Brain microvascular endothelial cell (primary cell): Measurements from ENCODE around the gene R3HDM2.

Experiments
- DNase-seq: peaks from one replicate; pipeline ENCODE4 v3.0.0-alpha.2; 2020
- H3K27ac ChIP-seq: fragments of 250-450 bp; sonication (Bioruptor Pico); 2 replicates; pipeline ENCODE4 v1.5.1; 2020; ENCODE audit warnings: mild to moderate bottlenecking, moderate library complexity
- H3K27me3 ChIP-seq: fragments of 250-450 bp; sonication (Bioruptor Pico); replicated peaks from 2 replicates; pipeline ENCODE4 v1.5.1; 2020; ENCODE audit warnings: mild to moderate bottlenecking
- H3K36me3 ChIP-seq: fragments of 250-450 bp; sonication (Bioruptor Pico); replicated peaks from 2 replicates; pipeline ENCODE4 v1.5.1; 2020; ENCODE audit warnings: mild to moderate bottlenecking
- H3K4me3 ChIP-seq: 2 replicates; pipeline ENCODE4 v1.5.1; 2011; ENCODE audit warnings: low read depth, mild to moderate bottlenecking, control low read depth, low read length, moderate library complexity
- in situ Hi-C: cut with HindIII; loops from 2 replicates; pipeline ENCODE4 v1.10.0; 2017; ENCODE audit warnings: low sequenced_read_pairs, low pct_ligation_motif_present
- TF ChIP-seq, protein P1 (sequence below): IDR thresholded peaks from 2 replicates; pipeline ENCODE4 v1.5.1; 2011; ENCODE audit warnings: low read depth, mild to moderate bottlenecking, moderate library complexity, low read length, control low read depth, inconsistent platforms; ENCODE audit errors: missing control alignments

R3HDM2 gene

DNA sequence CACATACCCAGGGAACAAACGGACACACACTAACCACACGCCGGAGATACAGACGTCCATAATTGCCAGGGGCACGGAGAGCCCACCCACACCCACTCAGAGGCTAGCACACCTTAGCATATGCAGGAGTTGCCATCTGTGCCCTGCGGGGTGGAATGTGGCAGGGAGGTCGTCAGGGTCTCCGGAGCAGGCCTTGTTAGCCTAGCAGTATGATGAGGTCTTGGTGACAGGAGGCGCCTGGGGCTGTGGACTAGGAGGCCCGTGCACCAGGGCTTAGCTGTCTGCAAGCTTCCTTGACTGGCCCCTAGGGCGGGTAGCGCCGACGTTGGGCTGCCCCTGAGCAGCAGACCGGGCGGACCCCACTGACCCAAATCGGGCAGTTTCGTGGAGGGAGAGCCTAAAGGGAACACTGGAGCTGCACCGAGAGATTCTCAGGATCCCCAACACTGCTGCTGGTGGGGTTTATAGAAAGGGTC, 189.9 kb downstream of the R3HDM2 start:
- TF ChIP-seq, protein P1, sequence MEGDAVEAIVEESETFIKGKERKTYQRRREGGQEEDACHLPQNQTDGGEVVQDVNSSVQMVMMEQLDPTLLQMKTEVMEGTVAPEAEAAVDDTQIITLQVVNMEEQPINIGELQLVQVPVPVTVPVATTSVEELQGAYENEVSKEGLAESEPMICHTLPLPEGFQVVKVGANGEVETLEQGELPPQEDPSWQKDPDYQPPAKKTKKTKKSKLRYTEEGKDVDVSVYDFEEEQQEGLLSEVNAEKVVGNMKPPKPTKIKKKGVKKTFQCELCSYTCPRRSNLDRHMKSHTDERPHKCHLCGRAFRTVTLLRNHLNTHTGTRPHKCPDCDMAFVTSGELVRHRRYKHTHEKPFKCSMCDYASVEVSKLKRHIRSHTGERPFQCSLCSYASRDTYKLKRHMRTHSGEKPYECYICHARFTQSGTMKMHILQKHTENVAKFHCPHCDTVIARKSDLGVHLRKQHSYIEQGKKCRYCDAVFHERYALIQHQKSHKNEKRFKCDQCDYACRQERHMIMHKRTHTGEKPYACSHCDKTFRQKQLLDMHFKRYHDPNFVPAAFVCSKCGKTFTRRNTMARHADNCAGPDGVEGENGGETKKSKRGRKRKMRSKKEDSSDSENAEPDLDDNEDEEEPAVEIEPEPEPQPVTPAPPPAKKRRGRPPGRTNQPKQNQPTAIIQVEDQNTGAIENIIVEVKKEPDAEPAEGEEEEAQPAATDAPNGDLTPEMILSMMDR, result no peak
- Histone ChIP-seq H3K36me3 (no peaks in the 10 kb centered on the region), H3K27ac (no peak overlapping the region), H3K4me3 (peak overlapping the region; percentile 58), H3K27me3 (peaks cover 20% of the 10 kb centered on the region)
- in situ Hi-C loops, result no loop called here
- no peak for DNase-seq

DNA sequence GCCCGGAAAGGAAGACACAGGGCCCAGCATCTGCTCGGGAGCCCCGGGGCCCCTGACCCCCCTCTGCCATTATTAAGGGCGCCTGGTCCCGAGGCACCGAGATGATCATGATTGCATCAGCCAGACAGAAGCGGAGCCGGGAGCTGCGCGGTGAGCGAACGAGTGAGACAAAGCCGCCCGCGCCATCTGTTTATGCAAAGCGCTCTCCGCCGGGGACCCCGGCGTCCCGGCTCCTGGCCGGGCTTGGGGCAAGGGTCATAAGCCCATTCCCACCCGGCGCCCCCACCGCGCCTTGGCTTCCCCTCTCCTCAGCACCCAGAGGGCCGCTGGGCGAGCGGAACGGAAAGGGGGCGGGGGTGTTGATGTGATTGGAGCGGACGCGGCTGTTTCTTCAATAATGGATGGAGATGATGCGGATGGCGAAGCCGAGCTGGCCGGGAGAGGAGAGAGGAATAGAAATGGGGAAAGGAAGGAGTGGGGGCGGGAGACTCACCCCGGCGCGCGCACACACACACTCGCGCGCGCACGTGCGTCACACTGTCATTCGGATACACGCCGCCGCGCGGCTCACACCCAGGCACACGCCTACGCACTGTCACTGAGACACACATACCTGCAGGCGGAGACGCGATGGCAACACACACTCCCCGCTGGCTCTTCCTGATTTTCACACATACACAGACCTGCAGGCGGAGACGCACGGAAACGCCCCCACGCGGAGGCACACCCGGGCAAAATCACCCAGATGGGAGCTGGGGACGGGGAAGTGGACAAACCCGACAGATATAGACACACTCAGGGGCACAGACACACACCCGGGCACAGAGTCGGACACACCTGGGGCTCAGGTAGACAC, 190.5 kb downstream of the R3HDM2 start:
- TF ChIP-seq, protein P1, result no peak
- no peak for DNase-seq
- peaks cover under 1% of the 10 kb centered on the region for H3K36me3 ChIP-seq
- H3K4me3 ChIP-seq, result peak overlapping the region; percentile 58
- H3K27me3 ChIP-seq, result peaks cover 20% of the 10 kb centered on the region
- in situ Hi-C loops, result no loop called here
- H3K27ac ChIP-seq, result peak overlapping the region; percentile 24

DNA sequence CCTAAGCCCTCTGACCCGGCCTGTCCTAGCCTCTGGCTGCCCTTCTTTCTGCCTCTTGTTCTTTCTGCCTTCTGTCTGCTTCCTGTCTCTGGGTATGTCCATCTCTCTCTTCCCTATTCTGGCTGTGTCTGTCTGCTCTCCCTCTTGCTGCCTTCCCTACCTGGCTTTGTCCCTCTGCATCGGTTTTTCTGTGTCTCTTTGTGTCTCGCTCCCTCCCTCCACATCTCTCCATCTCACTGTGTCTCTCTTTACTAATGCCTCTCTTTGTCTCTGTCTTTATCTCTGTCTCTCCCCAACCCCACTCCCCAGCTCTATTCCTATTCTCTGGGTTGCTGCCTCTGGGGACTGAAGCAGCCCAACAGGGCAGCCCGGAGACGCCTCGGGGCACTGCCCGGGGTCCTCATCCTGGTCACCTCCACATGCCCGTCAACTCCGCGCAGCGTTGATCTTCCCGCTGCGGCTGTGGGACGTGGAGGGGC, 191.2 kb downstream of the R3HDM2 start:
- H3K4me3 ChIP-seq, result peak overlapping the region; percentile 58
- TF ChIP-seq, protein P1, result no peak
- H3K36me3 ChIP-seq, result peaks cover 6% of the 10 kb centered on the region
- peaks cover 20% of the 10 kb centered on the region for H3K27me3 ChIP-seq
- in situ Hi-C loops, result no loop called here
- no peak overlapping the region for H3K27ac ChIP-seq
- no peak for DNase-seq

DNA sequence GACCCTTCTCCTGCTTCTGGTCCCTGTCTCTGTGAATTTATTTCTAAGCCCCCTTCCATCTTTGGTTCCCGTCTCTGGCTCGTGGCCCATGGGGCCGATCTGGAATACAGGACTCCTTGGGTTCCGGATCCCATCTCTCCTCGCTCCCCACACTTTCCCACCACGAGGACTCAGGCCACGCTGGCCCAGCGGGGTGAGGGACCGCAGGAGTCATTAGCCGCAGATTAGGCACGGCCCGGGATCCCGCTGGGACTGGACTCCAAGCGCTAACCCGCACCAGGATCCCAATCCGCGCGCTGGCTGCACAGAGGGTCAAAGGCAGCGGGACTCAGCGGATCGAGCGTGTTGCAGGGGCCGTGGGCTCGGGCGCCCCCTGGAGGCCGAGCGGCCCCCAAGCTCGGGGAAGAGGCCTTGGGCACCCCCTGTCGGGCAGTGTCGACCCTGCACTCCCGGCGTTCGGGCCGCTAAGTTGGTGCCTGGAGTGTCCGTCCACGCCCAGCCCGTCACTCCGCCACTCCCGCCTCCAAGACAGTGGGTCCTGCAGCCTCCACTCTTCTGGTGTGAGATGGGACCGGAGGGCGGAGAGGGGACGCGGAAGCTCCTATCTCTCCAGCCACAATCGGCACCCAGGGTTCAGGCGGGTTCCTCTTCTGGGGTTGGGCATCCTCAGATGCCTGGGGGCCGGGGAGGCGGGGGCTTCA, 191.8 kb downstream of the R3HDM2 start:
- in situ Hi-C loops, result no loop called here
- peak; percentile 76 for DNase-seq
- Histone ChIP-seq H3K27me3 (peaks cover 20% of the 10 kb centered on the region), H3K36me3 (peaks cover 11% of the 10 kb centered on the region), H3K27ac (no peak overlapping the region), H3K4me3 (peak overlapping the region; percentile 58)
- TF ChIP-seq, protein P1, result peak; percentile 100

DNA sequence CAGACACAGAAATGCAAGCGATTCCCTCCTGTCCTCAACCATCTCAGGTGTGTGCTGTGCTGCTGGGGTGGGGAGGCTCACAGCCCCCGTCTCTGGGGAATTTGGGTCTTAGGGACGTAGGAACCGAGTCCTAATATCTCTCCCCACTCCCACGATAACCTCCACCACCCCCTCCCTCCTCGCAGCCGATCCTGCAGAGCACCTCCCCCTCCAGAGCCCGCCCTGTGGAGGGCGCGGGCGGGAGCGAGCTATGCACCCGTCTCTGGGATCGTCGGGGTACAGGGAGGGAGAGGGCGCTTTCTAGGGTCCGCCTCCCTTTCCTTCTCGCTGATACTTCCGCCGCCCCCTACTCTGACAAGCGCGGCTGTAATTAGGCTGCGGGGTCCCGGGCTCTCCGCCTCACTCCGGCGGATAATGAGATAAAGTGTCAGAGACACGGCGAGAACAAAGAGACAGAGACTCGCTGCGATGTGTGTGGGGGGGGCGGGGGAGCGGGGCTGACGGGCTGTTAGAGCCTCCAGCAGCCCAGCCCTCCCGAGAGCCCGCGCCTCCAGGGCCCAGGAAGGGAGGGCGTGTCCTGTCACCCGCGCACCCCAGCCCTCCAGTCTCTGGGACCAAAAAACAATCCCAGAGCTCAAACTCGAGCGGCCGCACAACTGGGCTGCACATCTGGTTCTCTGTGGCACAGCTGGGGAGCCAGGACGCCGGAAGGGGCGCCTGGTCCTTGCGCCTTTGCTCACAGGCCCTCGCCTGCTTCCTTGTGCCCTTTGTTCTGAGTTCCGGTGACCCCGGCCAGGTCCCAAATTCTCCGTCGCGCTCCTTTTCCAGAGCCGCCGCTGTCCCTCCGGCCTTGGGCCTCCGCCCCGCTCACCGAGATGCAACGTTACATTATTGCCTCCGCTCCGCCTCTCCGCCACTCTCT, 192.7 kb downstream of the R3HDM2 start:
- TF ChIP-seq, protein P1, result no peak
- H3K27me3 ChIP-seq, result peaks cover 20% of the 10 kb centered on the region
- no peak for DNase-seq
- H3K27ac ChIP-seq, result no peak overlapping the region
- in situ Hi-C loops, result no loop called here
- H3K4me3 ChIP-seq, result peak overlapping the region; percentile 48
- peaks cover 18% of the 10 kb centered on the region for H3K36me3 ChIP-seq
